Stimulated activated CD8-positive, alpha-beta memory T cell treated with anti-CD3 and anti-CD28 coated beads, Interleukin-4, amount 100 ng/mL, for 48 hours (primary cell): ENCODE results near the gene SCN4B.

ENCODE experiments used
- DNase-seq: peaks from one replicate; pipeline ENCODE4 v3.0.0-alpha.2; 2020

SCN4B gene

GRCh38 chr11:118172356-118172755, 19.7 kb upstream of the SCN4B start:
- no peak for DNase-seq

- peak; percentile 84 for DNase-seq
Observed at GRCh38 chr11:118171269-118172062, 18.8 kb upstream of the SCN4B start.

- no peak for DNase-seq
Observed at GRCh38 chr11:118170882-118171268, 18.3 kb upstream of the SCN4B start.

DNA sequence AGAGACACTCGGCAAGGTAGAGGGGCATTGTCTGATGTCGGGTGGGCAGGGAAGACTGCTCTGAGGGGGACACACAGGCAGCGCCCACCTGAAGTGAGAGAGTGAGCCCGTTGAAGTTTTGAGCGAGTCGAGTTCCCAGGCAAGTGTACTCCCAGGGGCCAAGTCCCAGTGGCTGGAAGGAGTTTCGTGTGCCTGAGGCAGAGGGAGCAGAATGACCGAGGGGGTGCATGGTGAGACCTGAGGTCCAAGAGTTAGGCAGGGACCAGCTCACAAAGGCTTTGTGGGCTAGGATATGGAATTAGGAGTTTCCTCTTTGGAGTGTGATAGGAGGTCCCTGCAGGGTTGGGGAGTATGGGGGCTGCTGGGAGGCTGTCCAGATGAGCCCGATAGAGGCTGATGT, 17.6 kb upstream of the SCN4B start:
- no peak for DNase-seq

DNA sequence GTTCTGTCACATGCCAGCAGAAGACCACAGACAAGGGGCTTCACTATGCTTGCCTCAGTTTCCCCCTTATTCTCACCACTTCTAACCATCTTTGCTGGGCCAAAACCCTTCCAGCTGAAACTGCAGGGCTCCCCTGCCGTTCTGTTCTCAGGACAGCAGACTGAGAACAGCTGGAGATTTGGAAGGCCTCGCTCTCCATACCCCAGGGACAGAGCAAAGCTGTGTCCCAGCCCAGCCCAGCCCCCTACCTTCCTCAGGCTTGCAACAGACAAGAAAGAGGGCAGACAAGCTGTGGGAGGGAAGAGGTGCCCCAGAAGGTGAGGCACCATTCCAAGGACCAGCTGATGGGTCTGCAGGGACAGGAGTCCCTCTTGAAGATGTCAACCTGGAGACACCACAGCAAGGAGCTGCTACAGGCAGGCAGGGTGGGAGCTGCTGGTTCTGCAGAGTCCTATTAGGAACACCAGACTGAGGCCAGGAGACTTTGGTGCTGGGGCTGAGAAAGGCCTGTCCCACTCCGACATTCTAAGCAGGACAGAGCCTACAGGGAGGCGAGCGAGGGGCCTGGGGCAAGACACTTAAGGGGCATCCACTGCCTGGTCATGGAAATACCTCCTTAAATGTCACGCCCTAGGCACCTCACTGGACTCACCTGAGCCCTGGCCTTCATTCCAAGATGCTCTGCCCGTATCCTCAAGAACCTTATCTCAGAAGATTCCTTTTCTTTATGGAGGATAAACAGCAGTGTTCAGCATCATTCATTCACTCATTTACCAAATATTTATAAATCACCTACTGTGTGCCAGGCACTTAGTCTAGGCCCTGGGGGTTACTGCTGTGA, 16.9 kb upstream of the SCN4B start:
- no peak for DNase-seq

GRCh38 chr11:118168751-118169150, 16.1 kb upstream of the SCN4B start:
- DNase-seq, result no peak

GRCh38 chr11:118168316-118168715, 15.7 kb upstream of the SCN4B start:
- DNase-seq, result no peak

- no peak for DNase-seq
Observed at GRCh38 chr11:118167906-118168305, 15.3 kb upstream of the SCN4B start.

- DNase-seq, result no peak
Observed at GRCh38 chr11:118167253-118167652, 14.6 kb upstream of the SCN4B start.

DNA sequence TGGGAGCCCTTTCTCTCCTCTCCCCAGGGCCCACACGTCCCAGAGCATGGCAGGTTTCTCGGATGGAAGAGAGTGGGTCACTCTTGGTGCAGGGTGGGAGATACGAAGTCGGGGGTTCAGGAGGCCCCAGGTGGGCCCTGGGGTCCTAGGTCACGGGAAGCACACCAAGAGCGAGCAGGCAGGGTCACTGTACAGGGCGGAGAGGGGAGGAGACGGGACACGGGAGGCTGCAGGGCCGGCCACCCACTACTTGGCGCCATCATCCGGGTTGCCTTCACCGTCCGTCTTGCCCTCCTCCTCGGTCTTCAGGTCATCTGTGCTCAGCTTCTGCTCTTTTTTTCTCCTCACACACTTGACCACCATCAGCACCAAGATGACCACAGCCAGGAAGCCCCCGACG, 14.0 kb upstream of the SCN4B start:
- DNase-seq, result no peak

GRCh38 chr11:118164885-118165284, 12.3 kb upstream of the SCN4B start:
- DNase-seq, result no peak

DNA sequence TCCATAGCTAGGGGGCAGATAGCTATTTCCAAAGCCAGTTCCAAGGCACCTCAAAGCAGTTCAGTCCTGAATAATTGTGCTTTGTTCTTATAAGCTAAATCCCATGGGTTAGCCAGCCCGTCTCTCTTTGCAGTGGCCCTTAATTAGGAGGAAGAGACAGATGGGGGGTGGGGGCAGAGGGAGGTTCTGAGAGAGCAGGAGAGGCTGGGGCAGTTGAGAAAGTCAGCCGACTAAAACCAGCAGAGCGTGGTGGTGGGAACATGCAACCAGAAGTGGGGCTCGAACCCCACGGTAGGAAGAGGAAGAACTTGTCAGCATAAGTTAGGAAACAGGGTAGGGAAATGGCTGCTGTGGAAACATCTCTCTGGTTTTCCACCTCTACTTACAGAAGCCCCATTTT, 10.9 kb upstream of the SCN4B start:
- DNase-seq, result no peak

DNA sequence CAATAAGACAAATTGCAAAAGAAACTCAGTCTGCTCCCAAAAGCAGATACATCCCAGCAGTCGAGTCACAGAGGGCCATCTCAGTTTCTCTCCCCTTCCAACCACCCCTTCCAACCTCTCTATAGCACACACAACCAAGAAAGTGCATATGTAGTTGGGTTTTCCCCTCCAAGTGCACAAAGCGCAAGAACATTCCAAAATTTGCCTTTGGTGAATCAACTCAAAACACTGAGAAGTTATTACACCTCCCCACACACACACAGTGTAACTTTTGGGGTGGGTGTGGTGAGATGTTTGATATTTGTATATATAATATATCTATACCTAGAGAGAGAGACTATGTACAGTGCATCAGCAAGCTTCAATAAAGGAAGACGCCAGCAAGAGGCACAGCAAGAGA, 10.2 kb upstream of the SCN4B start:
- DNase-seq, result no peak

- no peak for DNase-seq
Observed at GRCh38 chr11:118161786-118162185, 9.2 kb upstream of the SCN4B start.

GRCh38 chr11:118157186-118157895, 4.7 kb upstream of the SCN4B start:
- DNase-seq, result no peak

DNA sequence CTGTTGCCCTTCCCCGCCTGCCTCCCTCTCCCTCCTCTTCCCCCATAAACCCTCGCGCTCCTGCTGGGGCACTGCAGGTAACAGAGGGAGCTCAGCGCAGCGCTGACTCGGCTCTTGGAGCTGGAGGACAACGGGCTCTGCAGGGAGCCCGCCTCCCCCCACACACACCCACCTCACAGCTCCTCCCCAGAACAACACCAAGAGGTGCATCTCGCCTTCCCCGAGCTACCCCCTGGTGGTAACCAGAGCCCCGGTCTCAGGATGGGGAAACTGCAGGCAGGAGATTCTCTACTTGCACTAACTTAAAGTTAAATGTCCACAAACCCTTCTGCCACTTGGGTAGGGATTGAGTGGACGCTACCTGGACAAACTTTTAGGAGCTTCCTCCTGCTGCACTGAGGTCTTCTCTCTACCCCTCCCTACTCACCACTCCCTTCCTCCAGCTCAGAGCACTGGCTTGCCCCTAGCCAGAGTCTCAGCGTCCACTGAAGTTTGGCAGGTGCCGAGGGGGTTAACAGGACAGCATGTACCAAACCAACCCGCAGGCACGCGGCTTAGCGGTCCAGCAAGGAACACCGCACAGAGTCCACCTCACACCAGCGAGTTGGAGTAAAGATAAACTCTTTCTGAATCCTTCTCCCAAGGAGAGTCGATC, 4.0 kb upstream of the SCN4B start:
- DNase-seq, result peak; percentile 42

DNA sequence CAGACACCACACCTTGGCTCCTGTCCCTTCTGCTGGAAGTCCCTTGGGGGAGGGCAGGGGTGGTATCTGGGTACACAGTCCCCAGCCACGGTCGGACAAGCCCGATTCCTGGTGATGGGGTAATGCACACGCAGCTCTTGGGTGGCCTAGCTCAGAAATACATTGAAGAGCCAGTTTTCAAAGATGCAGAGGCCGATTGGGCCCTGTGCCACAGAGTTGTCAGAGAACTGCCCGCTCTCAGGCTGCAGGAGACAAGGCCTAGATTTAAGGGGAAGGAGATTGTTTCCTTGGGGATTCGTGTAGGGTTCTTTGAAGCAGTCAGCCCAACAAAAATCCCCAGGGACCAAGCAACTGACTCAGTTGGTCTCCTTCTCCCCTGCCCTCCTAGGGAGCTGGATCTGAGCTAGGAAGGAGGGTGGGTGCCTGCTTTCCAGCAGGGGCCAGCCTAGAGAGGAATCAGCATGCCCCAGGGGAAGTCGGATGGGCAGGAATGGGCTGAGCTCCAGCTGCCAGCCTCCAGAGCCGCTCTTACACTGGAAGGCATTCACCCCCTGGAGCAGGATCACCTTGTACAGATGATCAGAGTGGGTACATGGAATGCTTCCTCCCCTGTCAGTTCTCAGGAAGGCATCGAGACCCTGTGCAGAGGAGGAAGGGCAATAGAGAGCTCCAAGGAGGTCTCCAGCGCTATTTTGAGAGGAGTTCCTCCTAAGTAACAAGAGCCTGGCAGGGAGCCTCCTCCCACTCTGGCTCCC, 3.3 kb upstream of the SCN4B start:
- DNase-seq, result no peak

- DNase-seq, result no peak
Observed at GRCh38 chr11:118154641-118155040, 2.0 kb upstream of the SCN4B start.

DNA sequence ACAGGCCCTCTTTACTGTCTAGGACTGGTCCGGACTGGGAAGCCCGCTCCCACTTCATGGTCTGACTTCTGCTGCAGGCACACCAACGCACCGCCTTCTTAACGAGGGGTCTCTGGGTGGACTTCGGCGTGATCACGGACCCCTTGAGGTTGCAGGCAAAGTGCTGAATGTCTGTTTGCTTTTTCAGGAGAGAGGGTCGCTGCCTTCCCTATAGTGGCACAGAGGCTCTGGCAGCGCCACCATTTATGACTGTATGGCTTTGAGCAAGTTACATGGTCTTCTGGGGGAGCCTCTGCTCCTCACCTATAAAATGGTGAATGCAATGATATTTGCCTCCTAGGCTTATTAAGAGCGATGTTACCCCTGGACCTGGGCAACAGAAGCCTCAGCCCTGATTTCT, 1.4 kb upstream of the SCN4B start:
- DNase-seq, result no peak

DNA sequence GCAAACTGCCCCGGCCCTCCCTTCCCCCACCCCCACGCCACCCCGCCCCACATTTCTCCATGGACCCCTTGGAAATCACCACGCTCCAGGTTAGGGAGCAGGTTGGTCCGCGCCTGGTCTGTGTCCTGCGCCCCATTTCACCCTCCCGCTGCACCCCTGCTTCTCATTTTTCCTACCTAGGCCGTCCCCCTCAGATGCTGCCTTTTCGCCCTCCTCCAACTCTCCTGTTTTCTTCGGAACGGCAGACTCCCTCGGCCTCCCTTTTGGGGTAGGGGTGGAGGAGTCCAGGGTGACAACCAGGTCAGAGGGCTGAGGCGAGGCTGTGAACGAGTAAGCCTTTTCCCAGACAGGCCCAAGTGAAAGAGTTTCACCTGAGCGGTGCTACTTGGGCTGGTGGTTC, 893 bp upstream of the SCN4B start:
- no peak for DNase-seq

DNA sequence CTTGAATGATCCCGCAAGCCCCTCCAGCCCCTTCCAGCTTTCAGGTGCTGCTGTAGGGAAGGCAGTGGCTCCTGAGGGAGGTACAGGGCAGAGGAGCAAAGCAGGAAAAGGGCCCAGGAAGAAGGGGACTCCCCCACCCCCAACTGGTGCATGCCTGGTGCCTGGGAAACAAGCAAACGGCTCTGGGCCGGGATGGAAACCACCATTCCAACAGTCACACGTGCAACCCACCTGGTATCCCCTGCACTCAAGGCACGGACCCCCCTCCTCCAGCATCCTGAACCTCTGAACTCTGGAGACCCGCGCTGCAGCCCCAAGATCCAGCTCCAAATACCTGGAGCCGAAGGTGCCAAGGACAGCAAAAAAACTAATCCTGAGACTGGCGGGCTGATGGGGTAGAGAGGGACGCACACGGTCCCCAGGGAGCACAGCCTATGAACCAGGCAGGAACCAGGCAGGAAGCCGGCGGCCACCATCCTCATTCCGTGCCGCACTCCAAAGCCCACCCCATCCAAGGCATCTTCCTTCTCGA, 537 bp downstream of the SCN4B start:
- no peak for DNase-seq

DNA sequence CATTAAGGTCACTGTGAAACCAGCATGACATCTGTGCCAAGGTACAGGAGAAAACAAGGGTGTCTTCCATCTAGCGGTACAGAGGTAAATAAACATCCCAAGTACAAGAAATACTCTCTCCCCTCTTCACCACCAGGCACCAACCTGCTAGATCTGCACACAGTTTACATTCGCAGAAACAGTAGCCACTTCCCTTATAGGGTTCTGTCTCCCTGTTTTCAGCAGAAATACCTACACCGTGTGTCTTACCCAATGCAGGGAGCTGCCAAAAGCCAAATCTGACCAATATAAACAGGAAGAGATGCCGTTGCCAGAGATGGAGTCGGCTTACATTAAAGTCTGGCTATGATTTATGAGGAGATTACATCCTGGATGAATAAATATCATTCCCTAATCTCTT, 1.2 kb downstream of the SCN4B start:
- no peak for DNase-seq
